HG03442 (cell line): ENCODE measurements around the gene NEURL1B.

Source experiments
- ATAC-seq: cut with Tn5 transposase; IDR thresholded peaks from one replicate; pipeline ENCODE4 v1.9.1; 2021; ENCODE audit warnings: mild to moderate bottlenecking, moderate library complexity; ENCODE audit not compliant: unreplicated experiment

The NEURL1B gene

GRCh38 chr5:172713113-172713808, 72.2 kb downstream of the NEURL1B start:
- ATAC-seq, result no peak

GRCh38 chr5:172713809-172714490, 72.9 kb downstream of the NEURL1B start:
- ATAC-seq, result no peak

GRCh38 chr5:172714491-172715420, 73.7 kb downstream of the NEURL1B start:
- ATAC-seq, result peak; percentile 62

- no peak for ATAC-seq
These were observed 74.3 kb downstream of the NEURL1B start for GRCh38 chr5:172715421-172715780.

- no peak for ATAC-seq
These were observed 75.0 kb downstream of the NEURL1B start for GRCh38 chr5:172715931-172716682.

GRCh38 chr5:172716796-172717313, 75.8 kb downstream of the NEURL1B start:
- ATAC-seq, result no peak

GRCh38 chr5:172717481-172718195, 76.6 kb downstream of the NEURL1B start:
- ATAC-seq, result no peak

GRCh38 chr5:172718527-172719114, 77.6 kb downstream of the NEURL1B start:
- no peak for ATAC-seq

GRCh38 chr5:172719211-172719610, 78.1 kb downstream of the NEURL1B start:
- no peak for ATAC-seq

- ATAC-seq, result no peak
These were observed 79.6 kb downstream of the NEURL1B start for GRCh38 chr5:172720655-172721054.

GRCh38 chr5:172721455-172722326, 80.6 kb downstream of the NEURL1B start:
- no peak for ATAC-seq

GRCh38 chr5:172722327-172722815, 81.3 kb downstream of the NEURL1B start:
- ATAC-seq, result no peak

- no peak for ATAC-seq
These were observed 82.4 kb downstream of the NEURL1B start for GRCh38 chr5:172723508-172723907.

GRCh38 chr5:172724242-172725183, 83.5 kb downstream of the NEURL1B start:
- no peak for ATAC-seq

- no peak for ATAC-seq
These were observed 84.2 kb downstream of the NEURL1B start for GRCh38 chr5:172725273-172725672.

- no peak for ATAC-seq
These were observed 84.7 kb downstream of the NEURL1B start for GRCh38 chr5:172725785-172726184.

- ATAC-seq, result no peak
These were observed 85.9 kb downstream of the NEURL1B start for GRCh38 chr5:172726966-172727365.
